Chondrocyte (in vitro differentiated cells): ENCODE measurements around the gene DISC1. TPM values are rescaled to one million over a fixed set of nuclear protein-coding genes. Genes with fewer than 3 reads are reported as not detected.
A peak's percentile ranks its signal among the peaks of the same experiment; 100 is the strongest.

Experiments
- DNase-seq: peaks from one replicate; pipeline ENCODE4 v3.0.0; 2021; ENCODE audit warnings: mixed read lengths, low spot score
- H3K27ac Mint-ChIP-seq: one replicate; pipeline ENCODE4 v1.8.0; 2021; ENCODE audit warnings: mild to moderate bottlenecking, moderate library complexity, mixed read lengths; ENCODE audit not compliant: unreplicated experiment
- H3K27me3 Mint-ChIP-seq: 2 replicates; pipeline ENCODE4 v1.8.0; 2021; ENCODE audit warnings: low read depth, mixed read lengths
- H3K36me3 Mint-ChIP-seq: 2 replicates; pipeline ENCODE4 v1.8.0; 2021; ENCODE audit warnings: low read depth, mixed read lengths
- H3K4me1 Mint-ChIP-seq: 2 replicates; pipeline ENCODE4 v1.8.0; 2021; ENCODE audit warnings: low read depth, mild to moderate bottlenecking, mixed read lengths
- H3K4me3 Mint-ChIP-seq: one replicate; pipeline ENCODE4 v1.8.0; 2021; ENCODE audit warnings: mild to moderate bottlenecking, moderate library complexity, mixed read lengths; ENCODE audit not compliant: unreplicated experiment
- H3K9me3 Mint-ChIP-seq: 2 replicates; pipeline ENCODE4 v1.8.0; 2021; ENCODE audit warnings: low read depth, mixed read lengths
- CTCF ChIP-seq: fragments of 200-600 bp; sonication (generic); IDR thresholded peaks from 2 replicates; pipeline ENCODE4 v1.5.0; 2021; ENCODE audit warnings: antibody characterized with exemption, mild to moderate bottlenecking, moderate library complexity
- total RNA-seq: library from RNA; stranded (reverse); gene quantifications from 3 replicates; pipeline ENCODE4 v1.2.1, GENCODE V29; 2021

The DISC1 gene
- total RNA-seq, 1 donor from 2014 or later, result 5.0 TPM

GRCh38 chr1:231872461-231872910, 245.9 kb downstream of the DISC1 start:
- TF ChIP-seq CTCF, result no peak
- DNase-seq, result no peak
- H3K4me3 Mint-ChIP-seq, result no peak overlapping the region

GRCh38 chr1:231878737-231879136, 252.1 kb downstream of the DISC1 start:
- peaks cover 4% of the 10 kb centered on the region for H3K36me3 Mint-ChIP-seq
- no peak for TF ChIP-seq CTCF
- DNase-seq, result no peak
- no peaks in the 10 kb centered on the region for H3K27me3 Mint-ChIP-seq
- H3K9me3 Mint-ChIP-seq, result peaks cover 6% of the 10 kb centered on the region
- H3K4me1 Mint-ChIP-seq, result no peaks in the 10 kb centered on the region
- no peak overlapping the region for H3K27ac Mint-ChIP-seq
- no peak overlapping the region for H3K4me3 Mint-ChIP-seq

More at GRCh38 chr1:231872461-231872910, 245.9 kb downstream of the DISC1 start:
- H3K36me3 Mint-ChIP-seq, result peaks cover 2% of the 10 kb centered on the region
- H3K9me3 Mint-ChIP-seq, result peaks cover 6% of the 10 kb centered on the region
- H3K4me1 Mint-ChIP-seq, result peaks cover 16% of the 10 kb centered on the region
- H3K27ac Mint-ChIP-seq, result peak overlapping the region; percentile 77
- no peaks in the 10 kb centered on the region for H3K27me3 Mint-ChIP-seq

- H3K27ac Mint-ChIP-seq, result no peak overlapping the region
- no peak for TF ChIP-seq CTCF
- peaks cover under 1% of the 10 kb centered on the region for H3K4me1 Mint-ChIP-seq
- H3K27me3 Mint-ChIP-seq, result no peaks in the 10 kb centered on the region
- DNase-seq, result no peak
- no peak overlapping the region for H3K4me3 Mint-ChIP-seq
- peaks cover 6% of the 10 kb centered on the region for H3K9me3 Mint-ChIP-seq
- peaks cover 4% of the 10 kb centered on the region for H3K36me3 Mint-ChIP-seq
These were observed 252.7 kb downstream of the DISC1 start for GRCh38 chr1:231879296-231879695.

GRCh38 chr1:231882333-231882732, 255.7 kb downstream of the DISC1 start:
- no peak overlapping the region for H3K27ac Mint-ChIP-seq
- H3K4me1 Mint-ChIP-seq, result peaks cover 29% of the 10 kb centered on the region
- DNase-seq, result no peak
- H3K9me3 Mint-ChIP-seq, result no peaks in the 10 kb centered on the region
- H3K27me3 Mint-ChIP-seq, result no peaks in the 10 kb centered on the region
- TF ChIP-seq CTCF, result no peak
- peaks cover 1% of the 10 kb centered on the region for H3K36me3 Mint-ChIP-seq
- H3K4me3 Mint-ChIP-seq, result no peak overlapping the region

- no peak overlapping the region for H3K27ac Mint-ChIP-seq
- no peak for DNase-seq
- peaks cover 1% of the 10 kb centered on the region for H3K36me3 Mint-ChIP-seq
- no peaks in the 10 kb centered on the region for H3K9me3 Mint-ChIP-seq
- H3K4me1 Mint-ChIP-seq, result peaks cover 30% of the 10 kb centered on the region
- no peak overlapping the region for H3K4me3 Mint-ChIP-seq
- no peak for TF ChIP-seq CTCF
- H3K27me3 Mint-ChIP-seq, result no peaks in the 10 kb centered on the region
These were observed 256.2 kb downstream of the DISC1 start for GRCh38 chr1:231882790-231883189.
